Esophagus squamous epithelium (tissue), 4 donors: ENCODE data around the gene CCL4.

Experiments used
- POLR2A ChIP-seq, 4 donors: fragments of 450-650 bp; IDR thresholded peaks; one replicate each; pipeline ENCODE4 v1.6.1; 2017; ENCODE audit warnings: antibody characterized with exemption in 4 of 4, mild to moderate bottlenecking in 4 of 4, moderate library complexity in 3 of 4
- TF ChIP-seq, protein P1 (sequence below), 6 experiments: fragments of 450-650 bp in 4 of 6; fragments of 200-600 bp in 2 of 6; sonication (generic) in 2 of 6; IDR thresholded peaks; one replicate each; pipeline ENCODE4 v1.5.1; 2016 to 2019; ENCODE audit warnings: antibody characterized with exemption in 6 of 6, mild to moderate bottlenecking in 4 of 6, moderate library complexity in 4 of 6

DNA sequence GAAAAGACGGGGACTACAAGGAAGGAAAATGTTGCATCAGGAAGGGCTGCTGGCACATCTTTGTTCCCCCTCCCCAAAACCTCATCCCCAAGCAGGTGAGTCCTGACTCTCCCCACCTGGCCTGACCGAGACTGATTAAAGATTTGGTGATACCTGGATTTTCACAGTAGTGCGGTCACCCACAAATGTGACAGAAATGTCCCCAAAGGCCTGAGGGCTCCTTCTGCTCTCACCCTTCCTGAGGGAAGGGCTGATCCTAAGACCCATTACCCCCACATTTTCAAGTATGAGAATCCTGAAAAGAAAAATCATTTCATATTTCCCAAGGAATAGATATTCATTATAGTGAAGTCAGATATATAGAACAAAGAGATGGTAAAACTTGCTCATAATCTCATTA, 44.0 kb downstream of the CCL4 start:
- TF ChIP-seq, protein P1, sequence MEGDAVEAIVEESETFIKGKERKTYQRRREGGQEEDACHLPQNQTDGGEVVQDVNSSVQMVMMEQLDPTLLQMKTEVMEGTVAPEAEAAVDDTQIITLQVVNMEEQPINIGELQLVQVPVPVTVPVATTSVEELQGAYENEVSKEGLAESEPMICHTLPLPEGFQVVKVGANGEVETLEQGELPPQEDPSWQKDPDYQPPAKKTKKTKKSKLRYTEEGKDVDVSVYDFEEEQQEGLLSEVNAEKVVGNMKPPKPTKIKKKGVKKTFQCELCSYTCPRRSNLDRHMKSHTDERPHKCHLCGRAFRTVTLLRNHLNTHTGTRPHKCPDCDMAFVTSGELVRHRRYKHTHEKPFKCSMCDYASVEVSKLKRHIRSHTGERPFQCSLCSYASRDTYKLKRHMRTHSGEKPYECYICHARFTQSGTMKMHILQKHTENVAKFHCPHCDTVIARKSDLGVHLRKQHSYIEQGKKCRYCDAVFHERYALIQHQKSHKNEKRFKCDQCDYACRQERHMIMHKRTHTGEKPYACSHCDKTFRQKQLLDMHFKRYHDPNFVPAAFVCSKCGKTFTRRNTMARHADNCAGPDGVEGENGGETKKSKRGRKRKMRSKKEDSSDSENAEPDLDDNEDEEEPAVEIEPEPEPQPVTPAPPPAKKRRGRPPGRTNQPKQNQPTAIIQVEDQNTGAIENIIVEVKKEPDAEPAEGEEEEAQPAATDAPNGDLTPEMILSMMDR (IDR thresholded peaks at IDR 0.05), result no peak
- TF ChIP-seq POLR2A (IDR thresholded peaks at IDR 0.05), result no peak
